GM19372 (cell line): Measurements from ENCODE around the gene CYB561D1.

ENCODE experiments used
- ATAC-seq: cut with Tn5 transposase; IDR thresholded peaks from one replicate; pipeline ENCODE4 v1.9.1; 2021; ENCODE audit warnings: mild to moderate bottlenecking, low read depth, moderate library complexity; ENCODE audit not compliant: unreplicated experiment

Gene CYB561D1

GRCh38 chr1:109543988-109544735 lies 50.3 kb downstream of the CYB561D1 start:
- ATAC-seq, result no peak

GRCh38 chr1:109546311-109547109 lies 52.6 kb downstream of the CYB561D1 start:
- ATAC-seq, result no peak

DNA sequence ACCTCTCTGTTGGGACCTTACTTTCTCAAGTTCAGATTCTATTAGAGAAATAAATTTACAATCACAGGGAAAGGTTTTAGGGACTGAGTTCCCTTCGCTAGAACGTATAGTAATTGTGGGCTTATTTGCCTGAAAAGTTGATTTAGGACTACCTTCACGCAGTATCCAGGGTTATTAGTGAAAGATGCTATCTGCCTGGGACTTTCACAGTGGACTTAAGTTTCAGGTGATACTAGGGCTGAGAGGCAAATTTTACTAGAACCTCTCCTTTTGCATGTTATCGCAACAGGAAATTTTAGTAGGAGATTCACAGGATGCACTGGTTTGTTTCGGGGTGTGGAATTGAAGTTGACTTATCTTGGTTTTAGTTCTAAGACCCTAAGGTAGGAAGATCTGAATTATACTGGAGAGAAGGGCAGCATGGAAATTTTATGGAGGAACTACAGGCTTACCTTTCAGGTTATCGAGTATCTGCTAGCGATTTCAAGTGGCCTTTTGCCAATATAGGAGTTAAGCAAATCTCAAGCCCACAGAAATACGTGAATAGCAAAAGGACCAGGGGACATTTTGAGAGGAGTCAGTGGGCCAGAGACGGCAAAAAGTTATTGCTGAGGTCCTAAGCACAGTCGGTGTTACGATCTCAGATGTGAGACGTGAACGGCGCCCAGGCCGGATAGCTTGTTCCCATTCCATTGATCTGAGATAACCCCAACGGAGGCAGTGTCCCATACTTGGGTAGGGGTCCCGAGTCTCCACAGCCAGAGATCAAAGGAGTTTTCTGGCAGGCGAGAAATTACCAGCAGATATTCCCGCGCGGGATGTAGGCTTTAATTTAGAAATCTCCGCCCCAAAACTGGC lies 53.8 kb downstream of the CYB561D1 start:
- ATAC-seq, result no peak

DNA sequence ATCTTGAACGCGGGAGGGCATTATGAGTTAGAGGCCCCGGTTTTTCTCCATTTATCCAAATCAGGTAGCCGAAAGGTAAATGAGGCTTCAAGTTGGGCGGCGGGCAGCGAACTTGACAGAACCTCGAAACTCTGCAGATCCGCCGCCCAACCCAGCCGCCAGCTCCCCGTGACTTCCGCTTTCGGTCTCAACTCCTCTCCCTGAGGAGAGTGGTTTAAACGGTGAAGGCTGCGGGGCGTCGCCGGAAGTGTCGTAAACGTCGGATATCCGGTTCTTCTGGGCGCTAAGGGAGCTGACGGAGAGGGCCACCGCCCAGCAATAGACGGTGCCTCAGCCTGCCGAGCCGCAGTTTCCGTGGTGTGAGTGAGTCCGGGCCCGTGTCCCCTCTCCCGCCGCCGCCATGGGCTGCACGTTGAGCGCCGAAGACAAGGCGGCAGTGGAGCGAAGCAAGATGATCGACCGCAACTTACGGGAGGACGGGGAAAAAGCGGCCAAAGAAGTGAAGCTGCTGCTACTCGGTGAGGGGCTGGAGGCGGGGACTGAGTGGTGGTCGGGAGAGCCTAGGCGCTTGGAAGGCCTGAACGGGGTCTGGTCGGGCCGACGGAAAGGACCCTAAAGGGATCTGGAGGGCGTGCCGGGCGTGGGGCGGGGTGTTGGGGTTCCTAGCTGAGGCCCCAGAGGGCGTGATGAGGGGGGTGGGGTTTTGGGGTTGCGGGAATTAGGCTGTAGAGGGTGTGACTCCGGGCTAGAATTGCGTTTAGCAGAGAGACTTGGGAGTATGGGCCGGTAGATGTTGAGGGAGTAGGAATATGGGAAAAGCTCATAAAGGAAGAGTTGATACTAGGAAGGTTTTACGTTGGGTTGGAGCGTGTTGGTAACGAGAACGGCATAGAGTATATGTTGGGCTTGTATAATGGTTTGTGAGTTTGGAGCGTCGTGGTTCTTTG lies 54.7 kb downstream of the CYB561D1 start, which contains the start of gene GNAI3:
TSS of gene GNAI3 (plus strand) at position 295 of the 947 bp plus-strand sequence. CDS start at position 401, 106 bp downstream.
- peak; percentile 92 for ATAC-seq
